H9 (cell line): ENCODE data around the gene TTC7B. TPM values are rescaled to one million over a fixed set of nuclear protein-coding genes. Genes with fewer than 3 reads are reported as not detected.

ENCODE experiments used
- DNase-seq: peaks from one replicate; pipeline ENCODE4 v3.0.0-alpha.2; 2017
- H2AFZ ChIP-seq: one replicate; pipeline ENCODE4 v1.6.1; 2013; ENCODE audit warnings: mild to moderate bottlenecking, low read length, control low read depth, moderate library complexity
- H2AK5ac ChIP-seq: 2 replicates; pipeline ENCODE4 v1.6.1; 2013; ENCODE audit warnings: low read length, control low read depth, mixed read lengths; ENCODE audit not compliant: insufficient read length
- H2BK120ac ChIP-seq: one replicate; pipeline ENCODE4 v1.6.1; 2013; ENCODE audit warnings: low read depth, mild to moderate bottlenecking, low read length, control low read depth, inconsistent platforms; ENCODE audit not compliant: poor library complexity, severe bottlenecking
- H2BK12ac ChIP-seq: 2 replicates; pipeline ENCODE4 v1.6.1; 2013; ENCODE audit warnings: low read length, control low read depth, mixed read lengths, low read depth; ENCODE audit not compliant: insufficient read length
- H2BK15ac ChIP-seq: 2 replicates; pipeline ENCODE4 v1.6.1; 2013; ENCODE audit warnings: low read depth, low read length, control low read depth
- H2BK20ac ChIP-seq: one replicate; pipeline ENCODE4 v1.6.1; 2013; ENCODE audit warnings: low read depth, mild to moderate bottlenecking, low read length, control low read depth, inconsistent platforms; ENCODE audit not compliant: poor library complexity, severe bottlenecking
- H2BK5ac ChIP-seq: 2 replicates; pipeline ENCODE4 v1.6.1; 2013; ENCODE audit warnings: low read length, control low read depth, mixed read lengths; ENCODE audit not compliant: insufficient read length
- H3K14ac ChIP-seq: 2 replicates; pipeline ENCODE4 v1.6.1; 2013; ENCODE audit warnings: low read length, control low read depth; ENCODE audit not compliant: insufficient read depth
- H3K18ac ChIP-seq: 2 replicates; pipeline ENCODE4 v1.6.1; 2013; ENCODE audit warnings: low read depth, mild to moderate bottlenecking, mixed read lengths, low read length, control low read depth; ENCODE audit not compliant: insufficient read length
- H3K23ac ChIP-seq: 2 replicates; pipeline ENCODE4 v1.6.1; 2013; ENCODE audit warnings: low read length, control low read depth, mixed read lengths, low read depth; ENCODE audit not compliant: insufficient read length
- H3K23me2 ChIP-seq: 2 replicates; pipeline ENCODE4 v1.6.1; 2013; ENCODE audit warnings: low read depth, mild to moderate bottlenecking, mixed read lengths, low read length, control low read depth; ENCODE audit not compliant: insufficient read length, poor library complexity, severe bottlenecking
- H3K27ac ChIP-seq: 2 replicates; pipeline ENCODE4 v1.5.1; 2013; ENCODE audit warnings: low read length, control low read depth, mixed read lengths, low read depth; ENCODE audit not compliant: insufficient read length
- H3K27me3 ChIP-seq: 2 replicates; pipeline ENCODE4 v1.6.1; 2013; ENCODE audit warnings: low read length, control low read depth, inconsistent platforms; ENCODE audit not compliant: insufficient read depth
- H3K4ac ChIP-seq: 2 replicates; pipeline ENCODE4 v1.6.1; 2013; ENCODE audit warnings: low read depth, mild to moderate bottlenecking, control low read depth, inconsistent platforms, low read length, moderate library complexity
- H3K4me1 ChIP-seq: 2 replicates; pipeline ENCODE4 v1.6.1; 2013; ENCODE audit warnings: low read length, control low read depth, inconsistent platforms; ENCODE audit not compliant: insufficient read depth
- H3K4me2 ChIP-seq: 2 replicates; pipeline ENCODE4 v1.6.1; 2013; ENCODE audit warnings: low read length, control low read depth, mixed read lengths; ENCODE audit not compliant: insufficient read length, insufficient read depth
- H3K56ac ChIP-seq: 2 replicates; pipeline ENCODE4 v1.6.1; 2013; ENCODE audit warnings: low read depth, mild to moderate bottlenecking, mixed read lengths, low read length, control low read depth; ENCODE audit not compliant: insufficient read length
- H3K79me1 ChIP-seq: 2 replicates; pipeline ENCODE4 v1.6.1; 2013; ENCODE audit warnings: low read depth, mild to moderate bottlenecking, moderate library complexity, low read length, control low read depth, inconsistent platforms; ENCODE audit not compliant: insufficient read depth, poor library complexity, severe bottlenecking
- H3K79me2 ChIP-seq: 2 replicates; pipeline ENCODE4 v1.6.1; 2013; ENCODE audit warnings: low read length, control low read depth, inconsistent platforms; ENCODE audit not compliant: insufficient read depth
- H3K9ac ChIP-seq: 2 replicates; pipeline ENCODE4 v1.6.1; 2013; ENCODE audit warnings: low read length, control low read depth, mixed read lengths; ENCODE audit not compliant: insufficient read length; ENCODE audit errors: extremely low read depth
- H3K9me3 ChIP-seq: one replicate; pipeline ENCODE4 v1.6.1; 2013; ENCODE audit warnings: low read depth, low read length, inconsistent platforms; ENCODE audit not compliant: control insufficient read depth
- H3T11ph ChIP-seq: one replicate; pipeline ENCODE4 v1.6.1; 2013; ENCODE audit warnings: mild to moderate bottlenecking, low read length, control low read depth, inconsistent platforms
- H4K20me1 ChIP-seq: one replicate; pipeline ENCODE4 v1.6.1; 2013; ENCODE audit not compliant: control insufficient read depth, insufficient read length, insufficient read depth
- H4K5ac ChIP-seq: 2 replicates; pipeline ENCODE4 v1.6.1; 2013; ENCODE audit warnings: low read depth, mild to moderate bottlenecking, mixed read lengths, low read length, control low read depth; ENCODE audit not compliant: insufficient read length
- H4K8ac ChIP-seq: replicated peaks from 2 replicates; pipeline ENCODE4 v1.6.1; 2013; ENCODE audit warnings: low read length, control low read depth, mixed read lengths, low read depth; ENCODE audit not compliant: insufficient read length
- H4K91ac ChIP-seq: 2 replicates; pipeline ENCODE4 v1.6.1; 2013; ENCODE audit warnings: low read depth, mild to moderate bottlenecking, moderate library complexity, mixed read lengths, low read length, control low read depth; ENCODE audit not compliant: insufficient read length
- H3K27ac Mint-ChIP-seq, 3 experiments: 2 replicates in 2 of 3; 3 replicates in 1 of 3; pipeline ENCODE4 v1.8.0; 2020 to 2021; ENCODE audit warnings: mixed read lengths in 3 of 3, mild to moderate bottlenecking in 1 of 3, moderate library complexity in 1 of 3
- H3K27me3 Mint-ChIP-seq: 2 replicates; pipeline ENCODE4 v1.8.0; 2021; ENCODE audit warnings: low read depth, mild to moderate bottlenecking, moderate library complexity, mixed read lengths
- H3K36me3 Mint-ChIP-seq, 3 experiments: 2 replicates in 2 of 3; 3 replicates in 1 of 3; pipeline ENCODE4 v1.8.0; 2020 to 2021; ENCODE audit warnings: low read depth in 3 of 3, mixed read lengths in 3 of 3; ENCODE audit not compliant: insufficient read depth in 1 of 3
- H3K4me1 Mint-ChIP-seq, 2 experiments: 2 replicates each; pipeline ENCODE4 v1.8.0; 2020; ENCODE audit warnings: mixed read lengths in 2 of 2
- H3K4me3 Mint-ChIP-seq, 2 experiments: 2 replicates in 1 of 2; 3 replicates in 1 of 2; pipeline ENCODE4 v1.8.0; 2020 to 2021; ENCODE audit warnings: mild to moderate bottlenecking in 2 of 2, mixed read lengths in 2 of 2, moderate library complexity in 1 of 2
- H3K9me3 Mint-ChIP-seq, 2 experiments: 2 replicates in 1 of 2; 3 replicates in 1 of 2; pipeline ENCODE4 v1.8.0; 2020; ENCODE audit warnings: mild to moderate bottlenecking in 2 of 2, mixed read lengths in 2 of 2, moderate library complexity in 1 of 2
- WGBS: extraction: QIAGEN DNeasy Blood & Tissue Kit; methylation state at CpG from one replicate; pipeline ENCODE4 v1.1.7; 2013; ENCODE audit warnings: missing lambda C conversion rate, low lambda C conversion rate, mixed read lengths; ENCODE audit not compliant: insufficient read length; ENCODE audit errors: extremely low coverage; 5-methylcytosine and 5-hydroxymethylcytosine counted together
- total RNA-seq: library from RNA; stranded (reverse); gene quantifications from 2 replicates; pipeline ENCODE4 v1.2.1, GENCODE V29; 2021
- TF ChIP-seq, protein P1 (sequence below): fragments of 200-600 bp; sonication (generic); conservative IDR thresholded peaks from 3 replicates; pipeline ENCODE4 v1.8.0; 2021; ENCODE audit warnings: antibody characterized with exemption, mild to moderate bottlenecking

Gene TTC7B
- total RNA-seq, 1 experiment from 2014 or later = 33.7 TPM

DNA sequence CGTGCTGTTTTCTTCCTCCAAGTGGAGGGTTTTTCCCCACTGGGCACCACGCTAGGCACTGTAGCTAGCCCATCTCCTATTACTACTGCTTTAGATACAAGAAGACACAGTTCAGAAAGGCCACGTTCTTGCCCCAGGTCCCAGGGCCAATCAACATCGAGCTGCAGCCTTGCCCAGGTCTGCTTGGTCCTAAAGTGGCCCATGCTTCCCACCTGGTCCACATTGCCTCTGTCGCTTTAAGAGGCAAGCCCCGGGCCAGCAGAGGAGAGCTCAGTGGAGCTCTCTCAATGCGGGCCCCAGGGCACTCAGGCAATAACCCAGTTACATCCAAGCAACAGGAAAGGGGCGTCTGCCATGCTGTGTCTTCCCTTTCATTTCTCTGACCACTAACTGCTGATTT lies 271.3 kb downstream of the TTC7B start:
- peaks cover 2% of the 10 kb centered on the region; the same call in 1 of the 2 replicates for H3K4me1 ChIP-seq
- no peaks in the 10 kb centered on the region for H3K23me2 ChIP-seq

More for the DNA sequence above, 271.3 kb downstream of the TTC7B start:
- peaks cover 0 to 2% of the 10 kb centered on the region in 2 experiments; a peak in 3 of 5 replicates for H3K9me3 Mint-ChIP-seq
- no peak overlapping the region for H2BK15ac ChIP-seq
- no peak overlapping the region for H3K18ac ChIP-seq
- H3K9me3 ChIP-seq = no peaks in the 10 kb centered on the region
- no peak overlapping the region for H4K8ac ChIP-seq
- H3K27ac ChIP-seq = no peak overlapping the region
- no peaks in the 10 kb centered on the region for H3K79me1 ChIP-seq
- H2AFZ ChIP-seq = no peak overlapping the region
- H3K4ac ChIP-seq = no peak overlapping the region
- no peak overlapping the region for H3K14ac ChIP-seq
- no peak overlapping the region for H4K5ac ChIP-seq
- peaks cover 0 to under 1% (median 0%) of the 10 kb centered on the region in 3 experiments; a peak in 1 of 7 replicates for H3K36me3 Mint-ChIP-seq
- DNase-seq = no peak
- H3K56ac ChIP-seq = no peak overlapping the region
- H3K23ac ChIP-seq = no peak overlapping the region
- no peak overlapping the region for H3K4me2 ChIP-seq
- no peak overlapping the region for H3K4me3 Mint-ChIP-seq
- no peaks in the 10 kb centered on the region for H4K20me1 ChIP-seq
- TF ChIP-seq, protein P1, sequence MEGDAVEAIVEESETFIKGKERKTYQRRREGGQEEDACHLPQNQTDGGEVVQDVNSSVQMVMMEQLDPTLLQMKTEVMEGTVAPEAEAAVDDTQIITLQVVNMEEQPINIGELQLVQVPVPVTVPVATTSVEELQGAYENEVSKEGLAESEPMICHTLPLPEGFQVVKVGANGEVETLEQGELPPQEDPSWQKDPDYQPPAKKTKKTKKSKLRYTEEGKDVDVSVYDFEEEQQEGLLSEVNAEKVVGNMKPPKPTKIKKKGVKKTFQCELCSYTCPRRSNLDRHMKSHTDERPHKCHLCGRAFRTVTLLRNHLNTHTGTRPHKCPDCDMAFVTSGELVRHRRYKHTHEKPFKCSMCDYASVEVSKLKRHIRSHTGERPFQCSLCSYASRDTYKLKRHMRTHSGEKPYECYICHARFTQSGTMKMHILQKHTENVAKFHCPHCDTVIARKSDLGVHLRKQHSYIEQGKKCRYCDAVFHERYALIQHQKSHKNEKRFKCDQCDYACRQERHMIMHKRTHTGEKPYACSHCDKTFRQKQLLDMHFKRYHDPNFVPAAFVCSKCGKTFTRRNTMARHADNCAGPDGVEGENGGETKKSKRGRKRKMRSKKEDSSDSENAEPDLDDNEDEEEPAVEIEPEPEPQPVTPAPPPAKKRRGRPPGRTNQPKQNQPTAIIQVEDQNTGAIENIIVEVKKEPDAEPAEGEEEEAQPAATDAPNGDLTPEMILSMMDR = no peak
- H3K27me3 Mint-ChIP-seq = no peaks in the 10 kb centered on the region
- H3T11ph ChIP-seq = no peak overlapping the region
- H2BK12ac ChIP-seq = no peak overlapping the region
- no CpG with 5 or more reads among the region's 8 CpGs for WGBS
- H2AK5ac ChIP-seq = no peak overlapping the region
- no peaks in the 10 kb centered on the region for H3K79me2 ChIP-seq
- H3K4me1 Mint-ChIP-seq = peaks cover 8 to 18% of the 10 kb centered on the region in 2 experiments
- H2BK5ac ChIP-seq = no peak overlapping the region
- H4K91ac ChIP-seq = no peak overlapping the region
- H3K27ac Mint-ChIP-seq = peak overlapping the region in 1 of 3 experiments; percentile 27; a peak in 1 of 7 replicates
- no peak overlapping the region for H2BK120ac ChIP-seq
- no peak overlapping the region for H3K9ac ChIP-seq
- H2BK20ac ChIP-seq = no peak overlapping the region
- H3K27me3 ChIP-seq = no peaks in the 10 kb centered on the region
